GM21717 (cell line): ENCODE measurements around the gene SLC36A4.
"Not testable (repeated sequence)": the region's sequence is repeated elsewhere in the genome, so short reads cannot be mapped to it uniquely, and the experiment has no call there.

Source experiments
- ATAC-seq: cut with Tn5 transposase; IDR thresholded peaks from one replicate; pipeline ENCODE4 v1.9.1; 2021; ENCODE audit warnings: mild to moderate bottlenecking, moderate library complexity; ENCODE audit not compliant: unreplicated experiment

Gene SLC36A4

DNA sequence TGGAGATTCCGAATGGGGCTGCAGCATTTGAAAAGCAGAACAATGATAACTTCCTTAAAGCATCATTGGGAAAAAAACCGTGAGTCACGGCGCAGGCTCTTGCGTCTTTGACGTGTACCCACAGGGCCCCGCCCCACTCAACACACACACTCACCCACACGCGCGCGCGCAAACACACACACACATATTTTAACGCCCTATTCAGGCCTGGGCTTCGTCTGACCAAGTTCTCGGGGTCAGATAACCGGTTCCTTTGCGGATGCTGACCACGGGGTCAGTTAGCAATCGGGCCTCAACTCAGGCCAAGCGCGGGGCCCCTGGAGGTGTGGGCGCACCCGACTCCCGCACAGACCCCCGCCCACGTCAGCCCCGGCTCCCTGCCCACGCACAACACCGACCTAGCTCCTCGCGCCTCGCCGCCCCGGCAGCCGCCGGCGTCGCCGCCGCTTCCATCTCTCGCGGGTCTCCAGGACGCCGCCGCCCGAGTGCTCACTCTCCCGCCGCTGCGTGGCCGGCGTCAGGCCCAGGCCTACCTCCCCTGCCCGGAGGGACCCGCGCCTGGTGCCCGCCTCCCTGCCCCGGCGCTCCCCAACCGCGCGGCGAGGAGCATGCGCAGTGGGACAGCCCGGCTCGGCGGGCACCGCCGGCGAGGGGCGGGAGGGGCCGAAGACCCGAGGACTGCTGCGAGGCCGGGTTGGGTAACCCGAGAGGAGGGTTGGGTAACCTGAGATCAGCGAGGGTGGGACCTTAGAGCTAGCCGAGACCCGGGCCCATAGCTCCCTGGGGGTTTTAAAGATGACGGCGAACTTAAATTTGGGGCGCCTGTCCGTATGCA, at the start of gene SLC36A4:
SLC36A4 (minus strand) TSS at position 612 of the 835 bp plus-strand sequence; CDS start at position 453, 159 bp downstream.
- ATAC-seq = peak; percentile 91

DNA sequence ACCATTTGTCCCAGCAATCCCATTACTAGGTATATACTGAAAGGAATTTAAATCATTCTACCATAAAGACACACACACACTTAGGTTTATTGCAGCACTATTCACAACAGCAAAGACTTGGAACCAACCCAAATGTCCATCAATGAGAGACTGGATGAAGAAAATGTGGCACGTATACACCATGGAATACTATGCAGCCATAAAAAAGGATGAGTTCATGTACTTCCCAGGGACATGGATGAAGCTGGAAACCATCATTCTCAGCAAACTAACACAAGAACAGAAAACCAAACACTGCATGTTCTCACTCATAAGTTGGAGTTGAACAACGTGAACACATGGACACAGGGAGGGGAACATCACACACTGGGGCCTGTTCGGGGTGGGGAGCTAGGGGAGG, 49.0 kb upstream of the SLC36A4 start:
- not testable (repeated sequence) for ATAC-seq

DNA sequence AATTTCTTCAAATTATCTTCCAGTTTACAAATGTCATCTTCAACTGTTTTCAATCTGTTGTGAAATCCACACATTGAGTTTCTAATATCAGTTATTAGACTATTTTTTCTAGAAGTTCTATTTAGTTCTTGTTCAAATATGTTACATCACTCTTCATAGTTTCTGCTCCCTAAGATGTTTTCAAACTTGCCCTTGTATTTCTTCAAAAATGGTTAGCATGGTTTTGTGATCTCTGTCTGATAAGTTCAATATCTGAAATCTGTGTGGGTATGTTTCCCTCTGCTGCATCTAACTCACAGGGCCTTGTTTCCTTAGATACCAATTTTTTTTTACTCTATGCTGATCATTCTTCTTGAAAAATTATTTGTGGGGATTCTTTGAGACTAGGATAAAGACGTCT, 46.2 kb upstream of the SLC36A4 start:
- no peak for ATAC-seq

DNA sequence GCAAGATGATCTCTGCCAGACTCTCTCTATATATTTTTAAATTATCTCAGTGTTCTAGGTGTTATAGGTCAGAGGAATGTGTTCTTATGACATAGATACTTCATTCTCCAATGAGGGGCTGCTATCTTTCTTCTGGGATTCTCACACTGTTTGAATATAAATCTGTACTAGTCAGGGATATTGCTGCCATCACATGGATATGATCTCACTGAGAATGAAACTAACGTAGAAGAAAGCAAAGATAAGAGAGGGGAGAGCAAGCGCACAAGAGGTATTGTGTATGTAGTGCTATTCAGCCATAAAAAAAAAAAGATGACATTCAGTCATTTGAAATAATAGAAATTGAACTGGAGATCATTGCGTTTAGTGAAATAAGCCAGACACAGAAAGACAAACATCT, 42.2 kb upstream of the SLC36A4 start:
- ATAC-seq = no peak

DNA sequence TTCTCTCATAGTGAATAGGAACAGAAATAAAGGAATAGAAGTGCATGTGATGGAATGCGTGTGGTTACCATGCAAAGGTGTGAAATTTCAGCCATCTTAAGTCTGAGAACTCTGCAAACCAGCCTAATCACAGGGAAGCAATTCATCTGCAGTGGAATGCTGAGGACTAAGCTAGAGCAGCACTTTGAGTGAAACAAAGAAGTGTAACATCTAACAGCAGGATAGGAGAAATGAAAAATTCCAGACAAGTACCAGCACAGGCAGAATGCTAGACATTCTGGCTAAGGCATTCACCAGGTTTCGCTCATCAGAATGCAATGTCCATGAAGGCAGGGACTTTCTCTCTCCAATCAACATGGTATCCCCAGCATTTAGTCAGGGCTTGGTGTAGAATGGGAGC, 41.2 kb upstream of the SLC36A4 start:
- ATAC-seq = no peak

DNA sequence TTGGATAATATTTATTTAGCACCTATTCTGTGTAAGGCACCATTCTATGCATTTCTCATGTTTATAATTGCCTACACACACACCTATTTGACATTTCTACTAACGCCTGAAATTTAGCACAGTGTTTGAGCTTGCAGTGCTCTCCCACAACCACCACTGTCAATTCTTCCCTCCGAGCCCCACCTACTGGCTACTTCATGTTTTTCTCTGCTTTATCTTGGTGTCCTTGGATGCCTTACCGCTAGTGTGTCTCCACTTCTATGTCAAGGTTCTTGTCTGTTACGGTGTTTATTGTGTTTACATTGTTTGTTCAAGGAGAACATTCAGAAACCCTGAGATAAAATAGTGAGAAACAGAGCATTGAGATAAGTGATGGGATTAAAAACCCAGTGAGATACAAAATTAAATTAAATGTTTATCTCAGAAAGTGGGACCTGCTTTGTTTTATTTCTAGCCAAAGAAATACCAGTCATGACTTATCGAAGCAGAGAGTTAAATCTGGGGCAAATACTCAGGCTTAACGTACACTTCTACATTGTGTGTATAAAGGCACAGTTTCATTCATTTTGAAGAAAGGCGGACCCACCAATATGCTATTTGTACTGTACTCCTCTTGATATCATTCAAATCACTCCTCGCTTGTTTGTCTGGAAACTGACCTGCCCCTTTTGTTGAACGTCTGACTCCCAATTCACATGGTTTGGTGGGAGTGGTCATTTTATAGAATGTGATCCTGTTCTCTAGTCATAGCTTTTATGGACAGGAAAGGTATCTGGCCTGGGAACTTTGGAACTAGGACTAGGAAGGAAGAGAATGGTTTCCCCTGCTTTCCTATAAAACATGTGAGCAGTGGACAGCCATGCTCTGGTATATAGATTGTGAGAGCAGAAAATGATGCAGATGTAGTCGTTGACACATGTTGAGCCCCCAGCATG, 39.2 kb upstream of the SLC36A4 start:
- ATAC-seq = peak; percentile 72

DNA sequence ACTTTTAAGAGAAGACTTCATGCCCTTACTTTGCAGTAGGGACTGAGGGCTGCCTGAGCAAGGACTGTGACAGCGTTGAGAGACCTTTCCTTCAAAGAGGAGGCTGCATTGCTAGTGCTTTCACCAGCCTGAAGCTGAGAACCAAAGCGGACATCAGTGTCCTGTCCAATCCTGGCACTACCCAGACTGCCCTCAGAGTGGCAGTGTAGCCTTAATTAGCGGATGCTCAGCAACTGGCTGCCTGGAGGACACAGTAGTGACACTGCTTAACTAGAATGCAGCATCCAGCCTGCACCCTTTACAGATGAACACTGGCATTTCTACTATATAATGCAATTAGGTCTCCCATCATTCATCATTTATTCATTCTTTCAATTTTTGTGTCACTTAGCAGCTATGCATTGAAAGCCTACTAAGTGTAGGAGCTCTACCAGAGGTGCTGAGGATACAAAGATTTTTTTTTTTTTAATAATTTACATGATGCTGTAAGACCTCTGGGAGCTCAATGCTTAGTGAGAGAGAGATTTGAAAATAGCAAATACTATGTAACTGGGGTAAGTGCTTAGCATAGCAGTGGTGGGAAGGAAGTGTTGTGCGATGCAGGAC, 36.9 kb upstream of the SLC36A4 start:
- peak; percentile 97 for ATAC-seq

DNA sequence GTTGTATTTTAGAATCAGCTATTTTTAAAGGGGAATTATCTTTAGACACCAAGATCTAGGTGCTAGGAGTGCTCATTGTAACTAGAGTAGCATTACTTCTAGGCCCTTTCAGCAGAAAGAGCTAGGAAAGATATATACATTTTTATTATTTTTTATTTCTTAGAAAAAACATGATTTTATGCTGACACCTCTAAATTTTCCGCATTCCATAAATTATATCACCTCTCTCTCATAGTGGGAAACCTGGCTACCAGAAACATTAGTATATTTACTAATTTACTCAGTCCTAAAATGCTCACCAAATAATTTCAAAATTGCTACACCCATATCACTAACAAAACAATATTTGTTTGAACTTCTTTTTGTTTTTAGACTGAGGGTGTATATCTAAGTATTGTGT, 32.1 kb upstream of the SLC36A4 start:
- no peak for ATAC-seq

DNA sequence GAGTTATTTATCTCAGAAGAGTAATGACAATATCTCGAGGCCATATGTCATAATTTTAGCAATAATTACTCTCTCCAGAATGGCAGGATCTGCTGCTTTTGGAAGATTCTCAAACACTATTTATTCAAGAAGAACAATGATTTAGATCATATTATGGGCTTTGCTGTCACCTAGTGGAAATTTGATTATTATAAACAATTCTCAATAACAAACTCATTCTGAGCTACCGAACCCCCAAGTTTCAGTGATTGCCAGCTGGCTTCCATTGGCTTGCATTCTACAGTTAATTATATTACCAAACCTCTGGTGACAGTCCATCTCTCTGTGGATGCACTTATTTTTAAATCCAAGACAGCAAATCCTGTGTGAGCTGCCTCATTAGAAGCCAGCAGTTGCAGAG, 27.9 kb upstream of the SLC36A4 start:
- no peak for ATAC-seq

DNA sequence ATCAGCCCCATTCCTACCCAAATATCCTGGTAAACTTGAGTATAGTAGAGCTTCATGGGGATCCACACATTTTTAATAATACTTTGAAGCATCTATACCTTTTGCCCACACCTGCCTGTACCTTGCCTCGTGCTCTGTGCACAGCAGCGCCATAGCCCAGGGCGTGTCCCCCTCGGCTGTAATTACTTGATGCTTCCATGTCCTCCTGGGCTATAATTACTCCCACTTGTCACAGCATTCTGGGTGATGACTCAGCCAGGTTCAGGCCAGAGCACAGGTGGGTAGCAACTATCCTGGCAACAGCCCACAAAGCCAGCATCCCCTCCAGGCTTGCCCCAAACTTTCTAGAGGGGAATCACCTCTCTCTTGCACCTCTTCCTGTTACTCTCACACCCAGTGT, 23.7 kb upstream of the SLC36A4 start:
- no peak for ATAC-seq

DNA sequence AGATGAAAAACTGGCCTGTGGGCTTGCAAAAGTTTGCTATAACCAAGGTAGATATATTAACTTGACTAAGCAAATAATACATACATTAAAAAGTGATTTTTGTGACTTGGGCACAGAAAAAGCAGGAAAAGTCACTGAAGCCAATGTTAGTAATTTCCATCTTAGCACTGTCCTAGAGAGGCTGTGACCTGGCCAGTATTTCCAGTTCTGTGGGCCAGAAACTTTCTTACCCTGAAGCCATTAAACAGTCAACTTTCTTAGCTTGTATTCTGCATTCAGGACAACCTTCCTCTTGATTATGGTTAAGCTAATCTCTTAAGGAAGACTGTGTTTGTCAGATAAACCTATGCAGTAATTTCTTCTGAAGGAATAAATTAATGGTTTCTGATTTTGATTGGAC, 22.3 kb upstream of the SLC36A4 start:
- ATAC-seq = no peak

DNA sequence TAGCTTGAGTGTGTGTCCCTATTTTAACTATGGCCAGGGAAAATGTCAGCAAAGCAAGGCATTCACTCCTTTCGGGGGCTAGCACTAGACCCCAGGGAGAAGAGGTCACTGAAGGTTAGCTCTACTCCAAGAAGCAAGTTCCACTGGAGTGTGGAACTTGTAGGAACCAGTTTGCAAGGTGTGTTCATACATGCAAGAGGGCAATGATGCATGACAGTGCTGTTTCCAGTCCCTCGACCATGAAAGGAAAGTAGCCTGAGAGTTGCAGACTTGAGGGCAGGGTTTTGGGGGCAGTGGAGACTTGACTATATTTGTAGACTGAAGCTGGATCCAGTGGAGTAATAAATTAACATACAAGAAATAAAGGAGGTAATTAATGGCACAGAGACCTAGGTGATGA, 21.6 kb upstream of the SLC36A4 start:
- no peak for ATAC-seq

DNA sequence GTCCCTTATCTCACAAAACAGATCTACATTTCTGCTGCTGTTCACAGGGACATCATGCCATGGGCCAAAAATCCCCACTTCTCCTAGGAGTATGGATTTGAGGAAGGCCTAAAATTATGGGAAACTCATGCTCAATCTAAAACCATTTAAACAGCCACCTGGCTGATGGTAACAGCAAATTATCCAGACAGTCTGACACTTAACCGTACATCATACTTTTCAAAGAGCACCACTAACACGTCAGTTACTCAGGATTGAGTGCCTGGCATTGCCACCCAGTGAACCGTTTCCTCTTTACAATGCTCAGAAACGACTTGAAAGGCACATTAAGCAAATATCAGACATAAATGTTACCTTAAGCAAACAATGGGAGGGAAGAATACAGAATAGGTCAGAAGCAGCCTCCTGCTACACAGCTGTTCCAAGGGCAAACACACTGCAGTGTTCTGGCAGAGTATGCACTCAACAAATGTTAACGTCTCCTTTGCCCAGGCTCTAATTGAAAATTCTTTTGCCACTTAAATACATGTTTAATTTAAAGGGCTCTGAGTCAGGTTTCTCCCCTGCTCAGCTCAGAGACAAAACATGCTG, 18.8 kb upstream of the SLC36A4 start:
- ATAC-seq = no peak

DNA sequence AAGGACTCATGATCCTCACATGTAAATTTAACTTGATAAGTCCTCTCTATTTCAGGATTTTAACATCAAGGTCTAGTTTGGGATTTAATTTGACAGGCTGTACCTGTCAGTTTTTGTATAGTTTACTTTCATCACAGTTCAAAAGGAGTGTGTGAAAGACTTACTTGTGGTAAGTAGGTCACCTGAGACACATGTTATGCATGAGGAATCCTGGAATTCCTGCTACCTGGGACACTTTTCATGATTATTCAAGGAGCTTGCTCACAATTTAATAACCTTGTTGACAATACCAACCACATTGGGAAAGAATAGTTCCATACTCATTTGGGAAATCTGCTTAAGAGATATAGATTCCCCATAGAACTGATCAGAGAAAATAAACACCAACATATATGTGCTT, 15.8 kb upstream of the SLC36A4 start:
- ATAC-seq = no peak

DNA sequence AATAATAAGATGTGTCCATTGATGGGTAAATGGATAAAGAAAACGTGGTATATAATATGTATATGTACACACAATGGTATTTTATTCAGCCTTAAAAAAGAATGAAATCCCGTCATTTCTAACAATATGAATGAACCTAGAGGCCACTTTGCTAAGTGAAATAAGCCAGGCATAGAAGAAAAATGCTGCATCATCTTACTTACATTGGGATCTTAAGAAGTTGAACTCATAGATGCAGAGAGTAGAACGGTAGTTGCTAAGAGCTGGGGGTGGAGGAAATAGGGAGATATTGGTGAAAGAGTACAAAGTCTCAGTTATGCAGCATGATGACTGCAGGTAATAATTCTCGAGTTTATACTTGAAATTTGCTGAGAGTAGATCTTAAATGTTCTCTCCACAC, 14.3 kb upstream of the SLC36A4 start:
- ATAC-seq = no peak

DNA sequence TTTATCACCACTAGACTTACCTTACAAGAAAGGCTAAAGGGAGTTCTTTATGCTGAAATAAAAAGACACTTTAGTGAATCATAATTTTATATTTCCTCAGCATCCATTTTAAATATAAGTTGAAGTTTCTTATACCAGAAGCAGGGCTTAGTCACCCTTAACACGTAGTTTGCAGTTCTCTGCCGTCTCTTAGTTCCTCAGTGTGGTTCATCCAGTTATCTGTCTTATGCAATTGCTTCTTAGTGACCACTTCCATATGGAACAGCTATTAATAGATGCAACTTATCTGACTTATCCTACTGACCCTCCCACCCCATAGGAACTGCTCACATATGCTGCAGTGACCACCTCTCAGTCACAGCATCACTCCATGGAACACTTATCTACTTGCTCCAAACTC, 11.7 kb upstream of the SLC36A4 start:
- no peak for ATAC-seq

DNA sequence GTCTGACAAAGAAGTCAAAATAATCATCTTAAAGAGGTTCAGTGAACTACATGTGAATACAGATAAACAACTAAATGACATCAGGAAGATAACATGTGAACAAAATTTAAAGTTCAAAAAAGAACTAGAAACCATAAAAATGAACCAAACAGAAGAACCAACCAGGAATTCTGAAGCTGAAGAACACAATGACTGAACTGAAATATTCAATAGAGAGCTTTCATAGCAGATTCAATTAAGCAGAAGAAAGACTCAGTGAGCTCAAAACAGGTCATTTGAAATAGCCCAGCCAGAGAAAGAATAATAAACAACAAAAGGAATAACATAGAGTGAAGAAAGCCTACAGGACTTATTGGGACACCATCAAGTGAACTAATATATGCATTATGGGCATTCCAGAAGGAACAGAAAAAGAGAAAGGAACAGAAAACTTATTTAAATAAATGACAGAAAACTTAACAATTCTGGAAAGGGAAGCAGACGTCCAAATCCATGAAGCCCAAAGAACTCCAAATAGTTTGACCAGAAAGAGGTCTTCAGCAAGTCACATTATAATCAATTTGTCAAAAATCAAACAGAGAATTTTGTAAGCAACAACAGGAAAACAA, 11.0 kb upstream of the SLC36A4 start:
- ATAC-seq = no peak

DNA sequence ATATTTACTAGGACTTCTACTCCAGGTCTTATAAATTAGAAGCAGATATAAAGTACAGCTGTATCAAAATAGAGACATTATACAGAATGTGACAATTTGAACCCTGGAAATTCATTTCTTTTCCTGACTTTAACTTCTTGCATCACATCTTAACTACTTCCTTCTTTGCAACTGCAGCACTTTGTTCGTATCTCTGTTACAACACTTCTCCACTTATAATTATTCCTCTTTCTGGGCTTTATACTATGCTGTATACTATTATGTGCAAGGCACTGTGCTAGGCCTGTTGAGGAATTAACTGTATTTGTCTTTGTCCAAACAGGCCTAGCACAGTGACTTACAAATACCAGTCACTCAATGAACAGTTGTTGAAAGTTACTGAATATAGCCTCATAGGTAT, 1.8 kb upstream of the SLC36A4 start:
- ATAC-seq = no peak

DNA sequence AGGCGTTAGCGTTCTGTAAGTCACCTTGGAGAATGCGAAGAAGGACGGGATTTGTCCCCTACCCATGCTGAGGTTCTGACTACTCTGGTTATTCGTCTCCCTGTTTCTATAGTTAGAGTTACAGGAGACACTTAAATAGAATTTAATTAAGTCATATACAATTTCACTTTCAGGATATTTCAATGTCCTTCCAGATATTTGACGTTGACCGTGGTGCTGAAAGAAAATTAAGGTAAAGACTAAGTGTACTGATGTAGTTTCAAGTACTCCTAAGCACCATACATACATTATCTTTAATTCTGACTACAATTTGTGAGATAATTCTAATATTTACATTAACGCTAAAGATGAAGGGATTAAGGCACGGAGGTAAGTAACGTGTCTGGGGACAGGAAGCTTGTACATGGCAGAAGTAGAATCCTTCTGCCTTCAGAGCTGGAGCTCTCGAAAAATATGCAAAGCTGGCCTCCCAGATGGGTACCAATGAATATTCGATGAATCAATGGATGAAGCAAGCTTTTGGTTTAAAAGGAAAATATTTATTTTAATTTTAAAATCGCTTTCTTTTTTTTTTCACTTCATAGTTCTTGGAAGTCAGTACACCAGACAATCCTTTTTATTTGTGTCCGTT, 539 bp upstream of the SLC36A4 start:
- ATAC-seq = no peak

DNA sequence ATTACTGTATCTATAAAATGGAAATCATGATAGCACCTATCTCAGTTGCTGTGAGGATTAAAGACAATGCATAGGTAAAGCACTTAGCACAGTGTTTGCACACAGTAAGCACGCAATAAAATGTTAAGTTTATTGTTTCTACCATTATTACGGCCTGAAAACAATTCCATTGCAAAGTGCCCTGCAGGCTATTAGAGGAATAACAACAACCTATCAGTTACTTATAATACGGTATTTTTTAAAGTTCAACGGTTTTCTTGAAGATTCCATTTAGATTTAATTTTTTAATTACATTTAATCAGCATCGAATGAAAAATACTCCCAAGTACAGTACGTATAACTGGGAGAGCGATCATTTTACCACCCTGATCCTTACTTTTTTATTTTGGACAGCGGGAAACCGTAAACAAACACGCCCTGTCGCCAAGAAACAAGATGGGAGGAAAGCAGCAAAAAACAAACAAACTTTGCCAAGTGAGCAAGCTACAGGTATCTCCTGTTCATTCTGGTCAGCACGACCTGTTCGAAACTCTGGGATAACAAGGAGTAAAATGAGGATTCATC, 893 bp downstream of the SLC36A4 start:
- peak; percentile 17 for ATAC-seq
